ENCODE measurements around the gene HTR1E.

GRCh38 chr6:87027021-87027420 is 89.7 kb downstream of the HTR1E start:
- TF ChIP-seq CTCF (conservative IDR thresholded peaks at IDR 0.05) (no peak), ZFX (IDR thresholded peaks at IDR 0.05) (no peak)
